Right atrium auricular region (tissue), 2 donors: ENCODE data around the gene CORO6. TPM values are rescaled to one million over a fixed set of nuclear protein-coding genes. Genes with fewer than 3 reads are reported as not detected.

ENCODE experiments used
- DNase-seq: peaks from one replicate; pipeline ENCODE4 v3.0.0-alpha.2; 2019; ENCODE audit warnings: low spot score
- H3K27ac ChIP-seq, 2 donors: fragments of 200-600 bp; sonication (generic); 1 replicate in 1 of 2; 2 replicates in 1 of 2; pipeline ENCODE4 v1.5.1; 2016 to 2019
- H3K27me3 ChIP-seq, 2 donors: fragments of 200-600 bp; sonication (generic); one replicate each; pipeline versions ENCODE4 v1.5.1 to v1.6.0; 2017 to 2019
- H3K36me3 ChIP-seq: fragments of 200-600 bp; sonication (generic); one replicate; pipeline ENCODE4 v1.5.1; 2016
- H3K4me1 ChIP-seq, 2 donors: fragments of 200-600 bp; sonication (generic); one replicate each; pipeline versions ENCODE4 v1.5.1 to v1.6.0; 2017 to 2019
- H3K4me3 ChIP-seq, 2 donors: fragments of 200-600 bp; sonication (generic); 1 replicate in 1 of 2; 2 replicates in 1 of 2; pipeline ENCODE4 v1.5.1; 2017 to 2019; ENCODE audit warnings: mild to moderate bottlenecking in 1 of 2, moderate library complexity in 1 of 2
- H3K9me3 ChIP-seq, 2 donors: fragments of 200-600 bp; sonication (generic); one replicate each; pipeline ENCODE4 v1.5.1; 2019
- CTCF ChIP-seq, 2 donors: fragments of 200-600 bp; sonication (generic); IDR thresholded peaks; one replicate each; pipeline ENCODE4 v1.5.1; 2019; ENCODE audit warnings: antibody characterized with exemption in 2 of 2
- total RNA-seq, 2 donors: library from RNA; depleted of rRNA; stranded (reverse); fragments of >200 nt; gene quantifications; one replicate each; pipeline ENCODE4 v1.1.0, GENCODE V29; 2016

Gene CORO6
- 10 to 100 TPM; 65.0 to 87.6 TPM for total RNA-seq

- H3K4me1 ChIP-seq, result peaks cover 0 to 58% of the 10 kb centered on the region in 2 donors
- H3K4me3 ChIP-seq, result peak within 1 kb of the TSS; percentile 57 to 69
- H3K36me3 ChIP-seq, result no peaks in the 10 kb centered on the region
- no peak for DNase-seq
- TF ChIP-seq CTCF (IDR thresholded peaks at IDR 0.05), result no peak
- H3K27me3 ChIP-seq, result no peaks in the 10 kb centered on the region
- no peaks in the 10 kb centered on the region for H3K9me3 ChIP-seq
- H3K27ac ChIP-seq, result peak within 1 kb of the TSS; percentile 82 to 86
These were observed at the start of gene CORO6 for GRCh38 chr17:29622337-29623282. Gene CORO6 (minus strand): TSS chr17:29622912. CDS start chr17:29621421, 1,491 bp downstream.

- Histone ChIP-seq H3K27ac (peak overlapping the region in 1 of 2 donors; percentile 86), H3K36me3 (peaks cover 33% of the 10 kb centered on the region), H3K9me3 (no peaks in the 10 kb centered on the region), H3K27me3 (no peaks in the 10 kb centered on the region), H3K4me3 (no peak overlapping the region), H3K4me1 (peaks cover 0 to 18% of the 10 kb centered on the region in 2 donors)
- DNase-seq, result no peak
- TF ChIP-seq CTCF (IDR thresholded peaks at IDR 0.05), result no peak
These were observed 48.9 kb upstream of the CORO6 start for GRCh38 chr17:29671661-29672060.

- H3K36me3 ChIP-seq, result peaks cover 47% of the 10 kb centered on the region
- no peaks in the 10 kb centered on the region for H3K9me3 ChIP-seq
- no peak for TF ChIP-seq CTCF (IDR thresholded peaks at IDR 0.05)
- H3K4me3 ChIP-seq, result no peak overlapping the region
- peak overlapping the region; percentile 77 to 86 for H3K27ac ChIP-seq
- peaks cover 0 to 19% of the 10 kb centered on the region in 2 donors for H3K4me1 ChIP-seq
- DNase-seq, result no peak
- no peaks in the 10 kb centered on the region for H3K27me3 ChIP-seq
These were observed 46.6 kb upstream of the CORO6 start for GRCh38 chr17:29669266-29669665.

GRCh38 chr17:29667969-29668368, 45.3 kb upstream of the CORO6 start:
- Histone ChIP-seq H3K27ac (peak overlapping the region; percentile 77 to 86), H3K4me1 (peaks cover 0 to 27% of the 10 kb centered on the region in 2 donors), H3K9me3 (no peaks in the 10 kb centered on the region), H3K4me3 (no peak overlapping the region), H3K36me3 (peaks cover 43% of the 10 kb centered on the region), H3K27me3 (no peaks in the 10 kb centered on the region)
- DNase-seq, result no peak
- no peak for TF ChIP-seq CTCF (IDR thresholded peaks at IDR 0.05)

- Histone ChIP-seq H3K27ac (peak overlapping the region; percentile 77 to 86), H3K27me3 (no peaks in the 10 kb centered on the region), H3K9me3 (no peaks in the 10 kb centered on the region), H3K4me3 (no peak overlapping the region), H3K4me1 (peaks cover 0 to 40% of the 10 kb centered on the region in 2 donors), H3K36me3 (peaks cover 26% of the 10 kb centered on the region)
- DNase-seq, result no peak
- no peak for TF ChIP-seq CTCF (IDR thresholded peaks at IDR 0.05)
These were observed 42.7 kb upstream of the CORO6 start for GRCh38 chr17:29665481-29665810.
